Measurements from ENCODE around the gene ATP2B2.

DNA sequence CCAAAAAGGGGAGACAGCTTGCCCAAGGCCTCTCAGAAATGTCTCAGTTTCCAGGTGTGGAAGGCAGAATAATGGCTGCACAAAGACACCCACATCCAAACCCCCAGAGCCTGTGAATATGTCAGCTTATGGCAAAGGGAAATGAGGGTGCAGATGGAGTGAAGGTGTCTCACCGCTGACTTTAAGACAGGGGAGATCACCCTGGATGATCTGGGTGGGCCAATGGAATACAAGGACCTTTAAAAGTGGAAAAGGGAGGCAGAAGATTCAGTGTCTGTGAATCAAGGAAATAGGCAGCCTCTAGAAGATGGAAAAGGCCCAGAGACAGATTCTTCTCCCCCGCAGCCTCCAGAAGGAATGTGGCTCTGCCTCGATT lies 48.8 kb upstream of the ATP2B2 start:
- TF ChIP-seq POLR2A (IDR thresholded peaks at IDR 0.05), result no peak
- TF ChIP-seq, protein P1, sequence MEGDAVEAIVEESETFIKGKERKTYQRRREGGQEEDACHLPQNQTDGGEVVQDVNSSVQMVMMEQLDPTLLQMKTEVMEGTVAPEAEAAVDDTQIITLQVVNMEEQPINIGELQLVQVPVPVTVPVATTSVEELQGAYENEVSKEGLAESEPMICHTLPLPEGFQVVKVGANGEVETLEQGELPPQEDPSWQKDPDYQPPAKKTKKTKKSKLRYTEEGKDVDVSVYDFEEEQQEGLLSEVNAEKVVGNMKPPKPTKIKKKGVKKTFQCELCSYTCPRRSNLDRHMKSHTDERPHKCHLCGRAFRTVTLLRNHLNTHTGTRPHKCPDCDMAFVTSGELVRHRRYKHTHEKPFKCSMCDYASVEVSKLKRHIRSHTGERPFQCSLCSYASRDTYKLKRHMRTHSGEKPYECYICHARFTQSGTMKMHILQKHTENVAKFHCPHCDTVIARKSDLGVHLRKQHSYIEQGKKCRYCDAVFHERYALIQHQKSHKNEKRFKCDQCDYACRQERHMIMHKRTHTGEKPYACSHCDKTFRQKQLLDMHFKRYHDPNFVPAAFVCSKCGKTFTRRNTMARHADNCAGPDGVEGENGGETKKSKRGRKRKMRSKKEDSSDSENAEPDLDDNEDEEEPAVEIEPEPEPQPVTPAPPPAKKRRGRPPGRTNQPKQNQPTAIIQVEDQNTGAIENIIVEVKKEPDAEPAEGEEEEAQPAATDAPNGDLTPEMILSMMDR (IDR thresholded peaks at IDR 0.05), result no peak
